ENCODE results near the gene MUS81. TPM values are rescaled to one million over a fixed set of nuclear protein-coding genes. Genes with fewer than 3 reads are reported as not detected.
A peak's percentile ranks its signal among the peaks of the same experiment; 100 is the strongest.

The MUS81 gene
- total RNA-seq, 2 donors from 2014 or later = 41.8 to 48.2 TPM

DNA sequence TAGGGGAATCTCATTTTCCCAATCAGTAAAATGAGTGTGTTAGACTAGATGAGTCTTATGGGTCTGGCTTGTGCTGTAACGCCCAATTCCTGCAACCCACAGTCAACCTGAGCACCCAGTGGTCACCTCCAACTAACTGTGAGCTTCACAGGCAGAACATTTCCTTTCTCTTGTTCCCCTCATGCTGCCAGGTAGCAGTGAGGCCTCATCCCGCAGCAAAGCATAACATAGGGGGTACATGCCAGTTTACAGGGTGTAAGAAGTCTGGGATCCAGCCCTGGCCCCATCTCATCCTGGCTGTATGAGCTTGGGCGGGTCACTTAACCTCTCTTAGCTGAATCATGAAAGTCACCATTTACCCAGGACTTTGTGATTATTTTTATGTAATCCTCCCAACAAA is 8.7 kb downstream of the MUS81 start:
- no peak for DNase-seq (ENCODE audit: low spot score)
- intact Hi-C loops (cut with DNase I) = loop anchor here in 1 of 2 donors (5.0 kb wide), 1 partner anchor 628 kb away; no protein-coding TSS in a partner anchor

DNA sequence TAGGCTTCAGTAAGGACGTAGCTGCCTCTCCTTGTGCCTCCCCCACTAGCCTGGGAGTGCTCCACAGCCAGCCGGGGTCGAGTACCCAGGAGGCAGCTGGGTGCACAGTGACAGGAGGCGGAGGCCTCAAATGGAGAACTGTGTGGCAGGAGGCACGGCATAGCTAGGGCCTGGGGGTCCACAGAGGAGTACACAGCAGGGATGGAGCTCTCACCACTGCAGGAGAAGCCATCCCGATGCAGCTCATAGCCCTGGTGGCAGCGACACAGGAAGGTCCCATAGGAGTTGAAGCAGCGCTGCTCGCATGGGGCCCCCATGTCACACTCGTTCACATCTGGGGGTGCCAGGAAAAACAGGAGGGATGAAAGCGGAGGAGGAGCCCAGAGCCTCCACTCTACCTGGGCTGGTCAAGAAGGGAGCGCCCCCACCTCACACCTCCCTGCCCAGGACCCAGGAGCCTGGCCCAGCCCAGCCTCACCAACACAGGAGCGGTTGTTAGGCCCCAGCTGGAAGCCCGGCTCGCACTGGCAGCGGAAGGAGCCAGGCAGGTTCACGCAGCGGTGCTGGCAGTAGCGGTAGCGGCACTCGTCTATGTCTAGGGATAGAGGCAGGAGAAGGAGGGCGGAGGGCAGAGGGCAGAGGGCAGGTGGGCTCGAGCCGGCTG is 9.5 kb downstream of the MUS81 start:
- DNase-seq (ENCODE audit: low spot score) = no peak
- intact Hi-C loops (cut with DNase I) = loop anchor here in 1 of 2 donors (5.0 kb wide), 1 partner anchor 628 kb away; no protein-coding TSS in a partner anchor

DNA sequence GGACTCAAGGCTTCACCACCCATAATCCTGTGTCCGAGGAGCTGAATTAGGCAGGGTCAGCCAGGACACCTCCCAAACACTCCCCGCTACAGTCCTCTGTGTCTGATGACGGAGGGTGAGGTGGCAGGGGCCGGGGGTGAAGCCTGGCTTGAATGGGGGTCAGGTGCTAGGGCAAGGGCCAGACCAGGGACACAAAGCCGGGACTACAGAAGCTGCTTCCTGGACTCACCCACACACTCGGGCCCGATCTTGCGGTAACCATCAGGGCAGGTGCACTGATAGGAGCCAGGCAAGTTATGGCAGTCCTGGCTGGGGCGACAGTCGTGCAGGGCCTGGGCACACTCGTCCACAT is 10.1 kb downstream of the MUS81 start:
- no peak for DNase-seq (ENCODE audit: low spot score)
- intact Hi-C loops (cut with DNase I) = no loop called here

DNA sequence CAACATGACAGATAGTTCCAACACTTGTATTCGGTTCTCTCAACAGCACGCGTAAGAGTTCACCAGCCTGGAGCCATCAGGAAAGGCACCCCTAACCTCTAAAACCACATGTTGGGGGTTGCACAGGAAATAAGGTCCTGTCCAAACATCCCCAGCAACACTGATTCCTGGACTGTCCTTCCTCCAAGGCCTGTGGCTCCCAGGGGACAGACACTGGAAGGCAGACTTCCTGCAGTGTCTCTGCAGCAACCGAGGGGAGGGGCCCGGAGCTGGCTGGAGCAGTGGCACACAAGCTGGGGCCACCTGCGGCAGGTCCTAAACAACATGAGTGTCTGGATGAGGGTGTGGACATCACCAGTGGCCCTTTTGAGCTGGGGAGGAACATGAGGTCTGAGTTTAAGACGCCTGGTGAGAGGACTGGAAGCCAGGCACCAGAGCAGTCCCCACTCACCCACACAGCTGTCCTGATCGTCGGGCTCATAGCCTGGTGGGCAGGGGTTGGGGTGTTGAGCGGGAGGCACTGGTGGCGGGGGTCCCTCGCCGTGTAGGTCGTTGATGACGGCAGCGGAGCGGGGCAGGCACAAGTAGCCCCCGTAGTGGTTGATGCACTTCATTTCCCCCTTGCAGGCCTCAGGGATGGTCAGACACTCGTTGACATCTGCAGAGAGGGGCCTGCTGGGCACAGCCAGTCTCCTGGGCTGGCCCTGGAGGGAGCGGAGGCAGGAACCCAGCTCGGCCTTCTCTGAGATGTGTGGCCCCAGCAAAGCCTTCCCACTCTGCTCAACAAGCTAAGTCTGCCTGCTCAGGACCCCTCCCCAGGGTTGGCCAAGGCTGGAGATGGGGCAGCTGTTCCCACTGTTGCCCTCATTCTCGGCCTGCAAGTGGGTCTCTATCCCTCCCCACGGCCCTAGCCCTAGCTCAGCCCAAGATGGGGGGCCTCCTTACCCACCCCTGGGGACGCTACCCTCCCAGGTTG is 10.8 kb downstream of the MUS81 start:
- DNase-seq (ENCODE audit: low spot score) = no peak

DNA sequence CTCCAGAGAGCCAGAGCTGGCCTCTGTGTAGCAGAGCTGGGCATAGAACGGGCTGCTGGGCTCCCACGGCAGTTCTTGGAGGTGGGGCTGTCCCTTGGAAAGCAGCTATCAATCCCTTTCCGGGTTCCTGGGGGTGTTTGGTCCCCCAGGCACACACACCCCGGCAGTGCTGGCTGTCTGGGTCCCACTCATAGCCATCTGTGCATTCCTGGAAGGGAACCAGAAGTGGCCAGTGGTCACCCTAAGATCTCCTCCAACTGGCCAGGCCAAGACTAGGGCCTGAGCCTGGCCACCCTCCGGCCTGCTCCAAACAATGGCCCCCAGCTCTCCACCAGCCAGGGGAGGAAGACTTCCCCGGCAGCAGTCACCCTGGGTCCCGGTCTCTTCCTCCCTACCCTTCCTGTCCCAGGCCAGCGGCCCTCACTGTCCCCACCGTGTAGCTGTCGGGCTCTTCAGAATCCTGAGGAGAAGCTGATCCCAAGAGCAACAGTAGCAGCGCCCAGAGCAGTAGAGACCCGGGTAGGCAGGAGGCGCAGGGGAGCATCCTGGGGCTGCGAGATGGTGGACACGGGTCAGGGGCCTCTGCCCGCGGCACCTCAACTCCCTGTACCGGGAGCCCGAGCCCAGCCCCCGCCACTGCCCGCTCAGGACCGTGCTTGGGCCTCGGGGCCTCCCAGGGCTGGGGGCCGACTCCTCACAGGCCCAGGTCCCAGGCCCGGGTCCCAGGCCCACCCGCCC is 11.7 kb downstream of the MUS81 start:
- peak; percentile 77 for DNase-seq (ENCODE audit: low spot score)
- intact Hi-C loops (cut with DNase I) = no loop called here

More for the DNA sequence above, 10.8 kb downstream of the MUS81 start:
- intact Hi-C loops (cut with DNase I) = no loop called here

DNA sequence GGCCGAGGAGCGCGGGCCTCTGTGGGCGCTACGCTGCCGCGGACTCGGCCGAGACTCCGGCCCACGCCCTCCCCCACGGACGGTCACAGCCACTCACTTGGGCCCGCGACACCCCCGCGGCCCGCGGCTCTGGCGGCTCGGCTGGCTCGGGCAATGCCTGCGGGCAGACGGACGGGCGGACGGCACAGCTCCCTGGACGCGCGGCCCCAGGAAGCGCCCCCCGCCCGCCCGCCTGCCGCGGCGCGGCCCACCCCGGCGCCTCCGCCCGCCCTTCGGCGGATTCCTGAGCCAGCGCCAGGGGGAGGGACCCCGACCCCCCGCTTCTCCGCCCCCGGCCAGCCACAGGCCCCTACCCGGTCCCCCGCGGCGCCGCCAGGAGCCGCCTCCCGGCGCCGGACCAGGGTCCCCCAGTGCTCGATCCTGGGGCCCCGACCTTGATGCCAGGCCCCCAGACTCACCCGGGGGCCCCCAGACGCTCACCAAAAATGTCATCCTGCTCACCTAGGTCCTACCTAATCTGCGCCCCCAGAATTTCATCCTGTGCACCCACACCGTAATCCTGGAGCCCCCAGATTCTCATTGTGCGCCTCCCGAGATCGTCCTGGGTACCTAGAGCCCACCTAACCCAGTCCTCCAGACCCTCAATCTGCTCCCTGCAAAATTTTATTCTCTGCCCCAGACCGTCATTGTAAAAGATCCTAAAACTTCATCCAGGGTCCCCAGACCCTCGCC is 12.5 kb downstream of the MUS81 start, which contains the start of gene EFEMP2:
Gene EFEMP2 (minus strand): TSS at position 215 of the 732 bp plus-strand sequence. CDS start 446 bp downstream, outside the sequence.
- intact Hi-C loops (cut with DNase I) = no loop called here
- DNase-seq (ENCODE audit: low spot score) = peak; percentile 83

DNA sequence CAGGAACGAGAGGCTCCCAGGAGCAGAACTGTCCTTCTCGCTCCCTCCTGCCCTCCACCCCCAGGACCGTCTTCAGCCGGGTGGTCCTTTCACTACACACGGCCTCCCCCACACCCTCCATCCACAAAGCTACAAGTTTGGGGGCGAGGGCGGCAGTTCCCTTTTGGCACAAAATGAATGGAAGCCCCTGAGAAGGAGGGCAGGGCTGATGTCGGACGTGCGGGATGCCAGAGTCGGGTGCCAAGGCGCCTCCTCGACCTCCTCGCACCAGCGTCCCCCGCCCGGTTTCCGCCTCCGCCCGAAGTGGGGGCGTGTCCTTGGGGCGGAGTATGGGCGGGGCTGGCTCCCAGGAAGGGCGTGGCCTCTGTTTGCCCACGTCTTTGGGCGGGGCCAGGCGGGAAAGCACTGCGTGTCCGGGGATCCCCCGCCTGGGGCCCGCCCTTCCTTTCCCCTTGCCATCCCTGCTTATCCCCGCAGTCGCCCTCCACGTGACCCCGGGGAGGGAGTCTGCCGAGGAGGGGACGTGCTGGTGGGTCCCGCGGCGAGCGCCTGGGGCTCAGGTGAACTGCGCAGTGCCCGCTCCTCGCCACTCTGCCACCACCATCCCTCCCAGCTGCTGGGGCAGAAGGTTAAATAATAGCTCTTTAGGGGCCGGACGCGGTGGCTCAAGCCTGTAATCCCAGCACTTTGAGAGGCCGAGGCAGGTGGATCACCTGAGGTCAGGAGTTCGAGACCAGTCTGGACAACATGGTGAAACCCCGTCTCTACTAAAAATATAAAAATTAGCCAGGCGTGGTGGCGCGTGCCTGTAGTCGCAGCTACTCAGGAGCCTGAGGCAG is 13.3 kb downstream of the MUS81 start:
- intact Hi-C loops (cut with DNase I) = no loop called here
- peak; percentile 99 for DNase-seq (ENCODE audit: low spot score)

DNA sequence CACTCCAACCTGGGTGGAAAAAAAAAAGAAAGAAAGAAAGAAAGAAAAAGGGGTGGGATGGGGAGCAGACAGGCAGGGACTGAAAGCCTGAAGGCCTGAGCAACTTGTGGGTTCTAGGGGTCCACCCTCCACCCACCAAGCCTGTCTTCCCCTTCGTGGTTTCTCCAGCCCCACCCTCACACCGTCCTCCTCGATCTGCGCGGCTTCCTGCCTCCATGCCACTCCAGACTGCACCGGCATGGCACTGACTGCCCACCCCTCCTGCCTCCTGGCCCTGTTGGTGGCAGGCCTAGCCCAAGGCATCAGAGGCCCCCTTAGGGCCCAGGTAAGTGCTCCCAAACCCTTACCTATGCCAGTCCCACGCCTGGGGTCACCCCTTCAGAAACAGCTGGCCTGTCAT is 19.4 kb downstream of the MUS81 start, which contains the start of gene CTSW:
Gene CTSW (plus strand): TSS at position 221 of the 400 bp plus-strand sequence. CDS start 18 bp downstream, at position 239.
- DNase-seq (ENCODE audit: low spot score) = no peak
- intact Hi-C loops (cut with DNase I) = loop anchor here (5.0 to 10.0 kb wide), 2 partner anchors 85 to 108 kb away; partner anchors contain the start of gene SART1 (in 1 of the 2)

DNA sequence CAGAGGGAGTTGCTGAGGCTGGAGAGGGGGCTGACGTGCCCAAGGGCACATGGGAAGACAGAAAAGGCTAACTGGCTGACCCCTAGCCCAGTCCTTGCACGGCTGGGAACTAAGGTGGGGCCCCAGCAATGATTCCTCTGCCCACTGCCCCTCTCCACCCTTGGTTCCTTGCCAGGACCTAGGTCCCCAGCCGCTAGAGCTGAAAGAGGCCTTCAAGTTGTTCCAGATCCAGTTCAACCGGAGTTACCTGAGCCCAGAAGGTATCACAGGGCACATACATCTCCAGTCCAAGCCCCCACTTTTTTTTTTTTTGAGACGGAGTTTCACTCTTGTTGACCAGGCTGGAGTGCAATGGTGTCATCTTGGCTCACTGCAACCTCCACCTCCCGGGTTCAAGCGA is 19.8 kb downstream of the MUS81 start:
- intact Hi-C loops (cut with DNase I) = loop anchor here (5.0 to 10.0 kb wide), 2 partner anchors 85 to 107 kb away; partner anchors contain the start of gene SART1 (in 1 of the 2)
- DNase-seq (ENCODE audit: low spot score) = no peak

DNA sequence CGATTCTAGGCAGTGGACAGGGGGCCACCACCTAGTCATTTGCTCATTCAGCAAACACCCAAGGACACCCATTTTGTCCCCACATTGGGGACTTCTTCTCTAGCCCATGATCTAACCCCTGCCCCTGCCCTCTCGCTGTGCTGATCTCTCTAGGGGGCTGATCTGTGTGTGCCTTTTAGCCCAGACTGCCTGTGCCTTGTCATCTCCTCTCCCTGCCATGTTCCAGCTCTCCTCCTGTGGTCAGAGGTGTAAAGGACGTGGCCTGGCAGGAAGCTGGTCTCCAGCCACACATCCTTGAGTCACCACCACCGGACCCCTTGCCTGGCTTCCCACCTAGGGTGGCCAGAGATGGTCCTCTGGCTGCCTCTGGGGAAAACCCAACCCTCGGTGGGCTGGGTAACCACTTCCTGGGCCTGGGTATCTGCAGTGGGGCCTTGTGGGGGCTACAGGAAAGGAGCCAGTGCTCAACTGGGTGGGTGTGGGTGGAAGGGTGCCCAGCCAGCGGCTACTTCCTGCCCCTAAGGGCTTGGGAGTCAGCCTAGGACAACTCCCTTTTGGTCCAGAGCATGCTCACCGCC is 20.7 kb downstream of the MUS81 start:
- intact Hi-C loops (cut with DNase I) = loop anchor here (5.0 to 10.0 kb wide), 2 partner anchors 84 to 106 kb away; partner anchors contain the start of gene SART1 (in 1 of the 2)
- no peak for DNase-seq (ENCODE audit: low spot score)

DNA sequence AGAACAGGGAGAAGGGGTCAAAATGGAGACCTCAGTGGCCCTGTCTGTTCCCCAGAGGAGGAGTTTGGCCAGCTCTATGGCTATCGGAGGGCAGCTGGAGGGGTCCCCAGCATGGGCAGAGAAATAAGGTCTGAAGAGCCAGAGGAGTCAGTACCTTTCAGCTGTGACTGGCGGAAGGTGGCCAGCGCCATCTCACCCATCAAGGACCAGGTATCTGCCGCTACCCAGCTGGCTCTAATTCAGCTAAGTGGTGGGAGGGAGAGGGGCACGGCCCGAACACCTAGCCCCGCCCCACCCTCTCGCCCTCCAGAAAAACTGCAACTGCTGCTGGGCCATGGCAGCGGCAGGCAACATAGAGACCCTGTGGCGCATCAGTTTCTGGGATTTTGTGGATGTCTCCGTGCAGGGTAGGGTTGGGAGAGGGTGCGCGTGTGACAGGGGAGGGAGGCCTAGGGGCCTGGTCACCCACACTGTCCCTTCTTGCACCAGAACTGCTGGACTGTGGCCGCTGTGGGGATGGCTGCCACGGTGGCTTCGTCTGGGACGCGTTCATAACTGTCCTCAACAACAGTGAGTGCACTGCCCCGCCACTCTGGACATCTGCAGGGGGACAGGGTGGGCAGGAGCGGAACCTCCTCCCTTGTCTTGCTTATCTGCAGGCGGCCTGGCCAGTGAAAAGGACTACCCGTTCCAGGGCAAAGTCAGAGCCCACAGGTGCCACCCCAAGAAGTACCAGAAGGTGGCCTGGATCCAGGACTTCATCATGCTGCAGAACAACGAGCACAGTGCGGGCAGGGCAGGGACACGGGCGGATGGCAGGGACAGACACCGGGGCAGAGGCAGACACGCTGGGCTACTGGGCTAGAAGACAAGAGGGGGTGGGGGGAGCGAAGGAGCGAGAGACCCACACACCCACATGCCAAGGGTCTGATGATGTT is 22.2 kb downstream of the MUS81 start:
- DNase-seq (ENCODE audit: low spot score) = no peak
- intact Hi-C loops (cut with DNase I) = loop anchor here (5.0 to 10.0 kb wide), 2 partner anchors 82 to 105 kb away; partner anchors contain the start of gene SART1 (in 1 of the 2)

DNA sequence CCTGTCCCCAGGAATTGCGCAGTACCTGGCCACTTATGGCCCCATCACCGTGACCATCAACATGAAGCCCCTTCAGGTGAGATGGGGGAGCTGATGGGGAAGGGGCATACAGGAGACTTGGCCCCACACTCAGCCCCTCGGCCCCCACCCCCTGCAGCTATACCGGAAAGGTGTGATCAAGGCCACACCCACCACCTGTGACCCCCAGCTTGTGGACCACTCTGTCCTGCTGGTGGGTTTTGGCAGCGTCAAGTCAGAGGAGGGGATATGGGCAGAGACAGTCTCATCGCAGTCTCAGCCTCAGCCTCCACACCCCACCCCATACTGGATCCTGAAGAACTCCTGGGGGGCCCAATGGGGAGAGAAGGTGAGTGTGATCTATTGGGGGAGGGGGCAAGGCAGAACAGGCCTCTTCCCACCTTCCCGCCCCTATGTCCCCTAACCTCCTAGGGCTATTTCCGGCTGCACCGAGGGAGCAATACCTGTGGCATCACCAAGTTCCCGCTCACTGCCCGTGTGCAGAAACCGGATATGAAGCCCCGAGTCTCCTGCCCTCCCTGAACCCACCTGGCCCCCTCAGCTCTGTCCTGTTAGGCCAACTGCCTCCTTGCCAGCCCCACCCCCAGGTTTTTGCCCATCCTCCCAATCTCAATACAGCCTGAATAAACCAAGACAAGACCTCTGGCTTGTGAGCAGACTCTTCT is 23.0 kb downstream of the MUS81 start:
- intact Hi-C loops (cut with DNase I) = loop anchor here (5.0 to 10.0 kb wide), 2 partner anchors 82 to 104 kb away; partner anchors contain the start of gene SART1 (in 1 of the 2)
- no peak for DNase-seq (ENCODE audit: low spot score)

DNA sequence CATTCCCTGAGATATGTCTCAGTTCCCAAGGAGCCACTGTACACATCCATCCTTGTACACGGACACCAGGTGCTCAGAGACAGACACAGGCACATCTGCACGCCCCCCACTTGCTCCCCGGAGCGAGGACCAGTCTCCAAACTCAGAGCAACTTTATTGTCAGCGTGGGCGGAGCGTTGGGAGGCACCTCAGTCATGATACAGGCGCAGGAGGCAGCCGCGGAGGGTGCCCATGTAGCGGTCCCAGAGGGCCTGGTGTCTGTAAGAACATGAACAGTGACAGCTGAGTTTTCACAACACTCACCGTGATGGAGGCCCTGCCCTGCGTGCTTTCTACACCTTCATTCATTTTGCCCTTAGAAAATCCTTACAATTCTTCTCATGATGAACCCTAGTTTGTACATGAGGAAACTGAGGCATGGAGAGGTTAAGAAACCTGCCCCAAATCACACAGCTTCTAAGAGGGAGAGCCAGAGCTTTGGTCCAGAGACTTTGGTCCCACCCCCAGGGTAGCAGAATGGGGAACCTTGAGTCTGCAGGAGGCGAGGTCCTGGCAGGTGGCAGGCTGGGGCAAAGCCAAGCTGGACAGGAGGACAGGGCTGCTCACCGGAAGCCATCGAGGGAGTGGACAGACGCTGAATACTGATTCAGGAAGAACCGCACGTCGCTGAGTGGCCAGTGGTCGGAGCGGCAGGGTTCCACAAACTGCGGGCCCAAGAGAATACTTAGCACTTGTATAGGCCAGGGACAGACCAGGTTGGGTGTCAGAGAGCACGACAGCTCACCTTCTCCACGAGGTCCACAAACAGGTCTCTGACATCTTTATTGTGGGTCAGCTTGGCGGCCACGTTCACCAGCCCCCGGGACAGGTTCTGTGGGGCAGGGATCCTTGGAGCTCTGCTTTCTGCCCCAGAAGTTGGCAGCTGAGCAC is 23.8 kb downstream of the MUS81 start:
- no peak for DNase-seq (ENCODE audit: low spot score)

DNA sequence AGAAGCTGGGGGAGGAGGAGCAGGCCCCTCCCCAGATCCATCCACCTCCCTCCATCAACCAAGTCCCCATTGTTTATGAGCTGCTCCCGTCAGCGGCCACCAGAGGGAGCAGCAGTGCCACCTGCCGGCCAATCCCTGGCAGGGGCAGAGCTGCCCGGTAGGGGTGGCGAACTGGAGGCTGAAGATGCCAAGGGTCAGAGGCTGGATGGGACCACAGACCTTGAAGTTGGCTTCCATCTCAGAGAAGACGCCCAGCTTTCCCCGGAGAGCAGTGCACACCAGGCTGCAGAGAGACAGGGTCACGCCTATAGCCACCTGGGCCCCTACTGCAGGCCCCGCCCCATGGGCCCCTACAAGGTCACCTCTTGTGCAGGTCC is 24.5 kb downstream of the MUS81 start:
- peak; percentile 91 for DNase-seq (ENCODE audit: low spot score)
- intact Hi-C loops (cut with DNase I) = loop anchor here (2.0 to 10.0 kb wide), 3 partner anchors 80 to 104 kb away; partner anchors contain the start of gene SART1 (in 1 of the 2)

More for the DNA sequence above, 23.8 kb downstream of the MUS81 start:
- intact Hi-C loops (cut with DNase I) = loop anchor here (2.0 to 10.0 kb wide), 3 partner anchors 81 to 105 kb away; partner anchors contain the start of gene SART1 (in 1 of the 2)
